H9 (cell line): ENCODE results near the gene GALNT13. TPM values are rescaled to one million over a fixed set of nuclear protein-coding genes. Genes with fewer than 3 reads are reported as not detected.

ENCODE experiments used
- DNase-seq: peaks from one replicate; pipeline ENCODE4 v3.0.0-alpha.2; 2017
- H2AFZ ChIP-seq: one replicate; pipeline ENCODE4 v1.6.1; 2013; ENCODE audit warnings: mild to moderate bottlenecking, low read length, control low read depth, moderate library complexity
- H2AK5ac ChIP-seq: 2 replicates; pipeline ENCODE4 v1.6.1; 2013; ENCODE audit warnings: low read length, control low read depth, mixed read lengths; ENCODE audit not compliant: insufficient read length
- H2BK120ac ChIP-seq: one replicate; pipeline ENCODE4 v1.6.1; 2013; ENCODE audit warnings: low read depth, mild to moderate bottlenecking, low read length, control low read depth, inconsistent platforms; ENCODE audit not compliant: poor library complexity, severe bottlenecking
- H2BK12ac ChIP-seq: 2 replicates; pipeline ENCODE4 v1.6.1; 2013; ENCODE audit warnings: low read length, control low read depth, mixed read lengths, low read depth; ENCODE audit not compliant: insufficient read length
- H2BK15ac ChIP-seq: 2 replicates; pipeline ENCODE4 v1.6.1; 2013; ENCODE audit warnings: low read depth, low read length, control low read depth
- H2BK20ac ChIP-seq: one replicate; pipeline ENCODE4 v1.6.1; 2013; ENCODE audit warnings: low read depth, mild to moderate bottlenecking, low read length, control low read depth, inconsistent platforms; ENCODE audit not compliant: poor library complexity, severe bottlenecking
- H2BK5ac ChIP-seq: 2 replicates; pipeline ENCODE4 v1.6.1; 2013; ENCODE audit warnings: low read length, control low read depth, mixed read lengths; ENCODE audit not compliant: insufficient read length
- H3K14ac ChIP-seq: 2 replicates; pipeline ENCODE4 v1.6.1; 2013; ENCODE audit warnings: low read length, control low read depth; ENCODE audit not compliant: insufficient read depth
- H3K18ac ChIP-seq: 2 replicates; pipeline ENCODE4 v1.6.1; 2013; ENCODE audit warnings: low read depth, mild to moderate bottlenecking, mixed read lengths, low read length, control low read depth; ENCODE audit not compliant: insufficient read length
- H3K23ac ChIP-seq: 2 replicates; pipeline ENCODE4 v1.6.1; 2013; ENCODE audit warnings: low read length, control low read depth, mixed read lengths, low read depth; ENCODE audit not compliant: insufficient read length
- H3K23me2 ChIP-seq: 2 replicates; pipeline ENCODE4 v1.6.1; 2013; ENCODE audit warnings: low read depth, mild to moderate bottlenecking, mixed read lengths, low read length, control low read depth; ENCODE audit not compliant: insufficient read length, poor library complexity, severe bottlenecking
- H3K27ac ChIP-seq: 2 replicates; pipeline ENCODE4 v1.5.1; 2013; ENCODE audit warnings: low read length, control low read depth, mixed read lengths, low read depth; ENCODE audit not compliant: insufficient read length
- H3K27me3 ChIP-seq: 2 replicates; pipeline ENCODE4 v1.6.1; 2013; ENCODE audit warnings: low read length, control low read depth, inconsistent platforms; ENCODE audit not compliant: insufficient read depth
- H3K4ac ChIP-seq: 2 replicates; pipeline ENCODE4 v1.6.1; 2013; ENCODE audit warnings: low read depth, mild to moderate bottlenecking, control low read depth, inconsistent platforms, low read length, moderate library complexity
- H3K4me1 ChIP-seq: 2 replicates; pipeline ENCODE4 v1.6.1; 2013; ENCODE audit warnings: low read length, control low read depth, inconsistent platforms; ENCODE audit not compliant: insufficient read depth
- H3K4me2 ChIP-seq: 2 replicates; pipeline ENCODE4 v1.6.1; 2013; ENCODE audit warnings: low read length, control low read depth, mixed read lengths; ENCODE audit not compliant: insufficient read length, insufficient read depth
- H3K56ac ChIP-seq: 2 replicates; pipeline ENCODE4 v1.6.1; 2013; ENCODE audit warnings: low read depth, mild to moderate bottlenecking, mixed read lengths, low read length, control low read depth; ENCODE audit not compliant: insufficient read length
- H3K79me1 ChIP-seq: 2 replicates; pipeline ENCODE4 v1.6.1; 2013; ENCODE audit warnings: low read depth, mild to moderate bottlenecking, moderate library complexity, low read length, control low read depth, inconsistent platforms; ENCODE audit not compliant: insufficient read depth, poor library complexity, severe bottlenecking
- H3K79me2 ChIP-seq: 2 replicates; pipeline ENCODE4 v1.6.1; 2013; ENCODE audit warnings: low read length, control low read depth, inconsistent platforms; ENCODE audit not compliant: insufficient read depth
- H3K9ac ChIP-seq: 2 replicates; pipeline ENCODE4 v1.6.1; 2013; ENCODE audit warnings: low read length, control low read depth, mixed read lengths; ENCODE audit not compliant: insufficient read length; ENCODE audit errors: extremely low read depth
- H3K9me3 ChIP-seq: one replicate; pipeline ENCODE4 v1.6.1; 2013; ENCODE audit warnings: low read depth, low read length, inconsistent platforms; ENCODE audit not compliant: control insufficient read depth
- H3T11ph ChIP-seq: one replicate; pipeline ENCODE4 v1.6.1; 2013; ENCODE audit warnings: mild to moderate bottlenecking, low read length, control low read depth, inconsistent platforms
- H4K20me1 ChIP-seq: one replicate; pipeline ENCODE4 v1.6.1; 2013; ENCODE audit not compliant: control insufficient read depth, insufficient read length, insufficient read depth
- H4K5ac ChIP-seq: 2 replicates; pipeline ENCODE4 v1.6.1; 2013; ENCODE audit warnings: low read depth, mild to moderate bottlenecking, mixed read lengths, low read length, control low read depth; ENCODE audit not compliant: insufficient read length
- H4K8ac ChIP-seq: replicated peaks from 2 replicates; pipeline ENCODE4 v1.6.1; 2013; ENCODE audit warnings: low read length, control low read depth, mixed read lengths, low read depth; ENCODE audit not compliant: insufficient read length
- H4K91ac ChIP-seq: 2 replicates; pipeline ENCODE4 v1.6.1; 2013; ENCODE audit warnings: low read depth, mild to moderate bottlenecking, moderate library complexity, mixed read lengths, low read length, control low read depth; ENCODE audit not compliant: insufficient read length
- H3K27ac Mint-ChIP-seq, 3 experiments: 2 replicates in 2 of 3; 3 replicates in 1 of 3; pipeline ENCODE4 v1.8.0; 2020 to 2021; ENCODE audit warnings: mixed read lengths in 3 of 3, mild to moderate bottlenecking in 1 of 3, moderate library complexity in 1 of 3
- H3K27me3 Mint-ChIP-seq: 2 replicates; pipeline ENCODE4 v1.8.0; 2021; ENCODE audit warnings: low read depth, mild to moderate bottlenecking, moderate library complexity, mixed read lengths
- H3K36me3 Mint-ChIP-seq, 3 experiments: 2 replicates in 2 of 3; 3 replicates in 1 of 3; pipeline ENCODE4 v1.8.0; 2020 to 2021; ENCODE audit warnings: low read depth in 3 of 3, mixed read lengths in 3 of 3; ENCODE audit not compliant: insufficient read depth in 1 of 3
- H3K4me1 Mint-ChIP-seq, 2 experiments: 2 replicates each; pipeline ENCODE4 v1.8.0; 2020; ENCODE audit warnings: mixed read lengths in 2 of 2
- H3K4me3 Mint-ChIP-seq, 2 experiments: 2 replicates in 1 of 2; 3 replicates in 1 of 2; pipeline ENCODE4 v1.8.0; 2020 to 2021; ENCODE audit warnings: mild to moderate bottlenecking in 2 of 2, mixed read lengths in 2 of 2, moderate library complexity in 1 of 2
- H3K9me3 Mint-ChIP-seq, 2 experiments: 2 replicates in 1 of 2; 3 replicates in 1 of 2; pipeline ENCODE4 v1.8.0; 2020; ENCODE audit warnings: mild to moderate bottlenecking in 2 of 2, mixed read lengths in 2 of 2, moderate library complexity in 1 of 2
- CTCF ChIP-seq: fragments of 200-600 bp; sonication (generic); conservative IDR thresholded peaks from 3 replicates; pipeline ENCODE4 v1.8.0; 2021; ENCODE audit warnings: antibody characterized with exemption, mild to moderate bottlenecking
- WGBS: extraction: QIAGEN DNeasy Blood & Tissue Kit; methylation state at CpG from one replicate; pipeline ENCODE4 v1.1.7; 2013; ENCODE audit warnings: missing lambda C conversion rate, low lambda C conversion rate, mixed read lengths; ENCODE audit not compliant: insufficient read length; ENCODE audit errors: extremely low coverage; 5-methylcytosine and 5-hydroxymethylcytosine counted together
- total RNA-seq: library from RNA; stranded (reverse); gene quantifications from 2 replicates; pipeline ENCODE4 v1.2.1, GENCODE V29; 2021

Gene GALNT13
- total RNA-seq, 1 experiment from 2014 or later, result 6.6 TPM

- Histone ChIP-seq H3K4me2 (no peak overlapping the region), H3K9me3 (no peaks in the 10 kb centered on the region), H3T11ph (no peak overlapping the region), H2BK12ac (no peak overlapping the region), H3K4me1 (no peaks in the 10 kb centered on the region; the same call in 1 of the 2 replicates), H2BK120ac (no peak overlapping the region), H4K8ac (no peak overlapping the region), H2AK5ac (no peak overlapping the region), H3K23me2 (no peaks in the 10 kb centered on the region), H2BK20ac (no peak overlapping the region), H3K23ac (no peak overlapping the region), H4K20me1 (no peaks in the 10 kb centered on the region), H4K91ac (no peak overlapping the region), H3K56ac (no peak overlapping the region), H3K27ac (no peak overlapping the region), H3K79me2 (no peaks in the 10 kb centered on the region), H2BK15ac (no peak overlapping the region), H4K5ac (no peak overlapping the region), H3K18ac (no peak overlapping the region), H2BK5ac (no peak overlapping the region), H2AFZ (no peak overlapping the region), H3K14ac (no peak overlapping the region), H3K4ac (no peak overlapping the region), H3K27me3 (no peaks in the 10 kb centered on the region), H3K79me1 (no peaks in the 10 kb centered on the region), H3K9ac (no peak overlapping the region)
- Mint-ChIP-seq H3K4me1 (peaks cover 12 to 16% of the 10 kb centered on the region in 2 experiments), H3K27ac (no peak overlapping the region), H3K27me3 (no peaks in the 10 kb centered on the region), H3K4me3 (no peak overlapping the region), H3K9me3 (no peaks in the 10 kb centered on the region), H3K36me3 (no peaks in the 10 kb centered on the region)
- no peak for TF ChIP-seq CTCF
- no CpG with 5 or more reads among the region's 4 CpGs for WGBS
- no peak for DNase-seq
Observed at GRCh38 chr2:154400563-154401290, 529.0 kb downstream of the GALNT13 start.
